Astrocyte (in vitro differentiated cells and primary cell): Measurements from ENCODE around the gene KDM7A.

Experiments
- CTCF ChIP-seq: IDR thresholded peaks from 2 replicates; pipeline ENCODE4 v1.5.1; 2011; ENCODE audit warnings: low read depth, mild to moderate bottlenecking, inconsistent platforms, low read length, moderate library complexity; ENCODE audit not compliant: insufficient read depth
- EZH2 ChIP-seq: IDR thresholded peaks from 2 replicates; pipeline ENCODE4 v1.6.1; 2012; ENCODE audit warnings: mild to moderate bottlenecking, low read length, inconsistent platforms; ENCODE audit not compliant: insufficient read depth

- TF ChIP-seq CTCF (no peak), EZH2 (no peak)
These were observed 125.0 kb downstream of the KDM7A start for GRCh38 chr7:140051820-140052219.
